WERI-Rb-1 (cell line): ENCODE results near the gene TBCA.
"Not testable (repeated sequence)": the region's sequence is repeated elsewhere in the genome, so short reads cannot be mapped to it uniquely, and the experiment has no call there.

Experiments
- DNase-seq: peaks from one replicate; pipeline ENCODE4 v3.0.0-alpha.2; 2020
- H3K27ac ChIP-seq: fragments of 250-450 bp; sonication (Bioruptor Pico); 2 replicates; pipeline ENCODE4 v1.5.1; 2020; ENCODE audit warnings: mild to moderate bottlenecking, moderate library complexity
- H3K27me3 ChIP-seq: fragments of 250-450 bp; sonication (Bioruptor Pico); 2 replicates; pipeline ENCODE4 v1.5.1; 2021; ENCODE audit warnings: mild to moderate bottlenecking, low read depth, moderate library complexity; ENCODE audit not compliant: insufficient read depth, severe bottlenecking
- H3K36me3 ChIP-seq: fragments of 250-450 bp; sonication (Bioruptor Pico); 2 replicates; pipeline ENCODE4 v1.5.1; 2020; ENCODE audit warnings: mild to moderate bottlenecking, moderate library complexity
- H3K4me3 ChIP-seq: 2 replicates; pipeline ENCODE4 v1.5.1; 2011; ENCODE audit warnings: low read depth, mild to moderate bottlenecking, control low read depth, low read length
- H3K9me3 ChIP-seq: fragments of 250-450 bp; sonication (Bioruptor Pico); 2 replicates; pipeline ENCODE4 v1.5.1; 2021; ENCODE audit warnings: mild to moderate bottlenecking, moderate library complexity; ENCODE audit not compliant: severe bottlenecking
- CTCF ChIP-seq: IDR thresholded peaks from 2 replicates; pipeline ENCODE4 v1.5.1; 2011; ENCODE audit warnings: low read depth, mild to moderate bottlenecking, control low read depth, inconsistent platforms, low read length

Gene TBCA

GRCh38 chr5:77719666-77720363 lies 56.3 kb downstream of the TBCA start:
- DNase-seq: no peak
- H3K4me3 ChIP-seq: no peak overlapping the region
- H3K9me3 ChIP-seq: no peaks in the 10 kb centered on the region
- no peaks in the 10 kb centered on the region for H3K27me3 ChIP-seq
- TF ChIP-seq CTCF: no peak
- no peaks in the 10 kb centered on the region for H3K36me3 ChIP-seq
- H3K27ac ChIP-seq: no peak overlapping the region

GRCh38 chr5:77718934-77719610 lies 57.1 kb downstream of the TBCA start:
- Histone ChIP-seq H3K4me3 (no peak overlapping the region), H3K36me3 (no peaks in the 10 kb centered on the region), H3K9me3 (no peaks in the 10 kb centered on the region), H3K27ac (no peak overlapping the region), H3K27me3 (no peaks in the 10 kb centered on the region)
- DNase-seq: no peak
- TF ChIP-seq CTCF: no peak

GRCh38 chr5:77709993-77710685 lies 66.0 kb downstream of the TBCA start:
- no peak for TF ChIP-seq CTCF
- Histone ChIP-seq H3K27me3 (no peaks in the 10 kb centered on the region), H3K9me3 (no peaks in the 10 kb centered on the region), H3K4me3 (no peak overlapping the region), H3K36me3 (peaks cover 27% of the 10 kb centered on the region), H3K27ac (no peak overlapping the region)
- no peak for DNase-seq

- TF ChIP-seq CTCF: no peak
- peaks cover 35% of the 10 kb centered on the region for H3K36me3 ChIP-seq
- no peak overlapping the region for H3K4me3 ChIP-seq
- no peaks in the 10 kb centered on the region for H3K9me3 ChIP-seq
- no peaks in the 10 kb centered on the region for H3K27me3 ChIP-seq
- no peak overlapping the region for H3K27ac ChIP-seq
- no peak for DNase-seq
These were observed 66.8 kb downstream of the TBCA start for GRCh38 chr5:77709340-77709739.

- Histone ChIP-seq H3K9me3 (no peaks in the 10 kb centered on the region), H3K36me3 (peaks cover 50% of the 10 kb centered on the region), H3K4me3 (no peak overlapping the region), H3K27ac (no peak overlapping the region), H3K27me3 (no peaks in the 10 kb centered on the region)
- no peak for DNase-seq
- no peak for TF ChIP-seq CTCF
These were observed 68.3 kb downstream of the TBCA start for GRCh38 chr5:77707791-77708190.

- peaks cover 34% of the 10 kb centered on the region for H3K36me3 ChIP-seq
- not testable (repeated sequence) for H3K9me3 ChIP-seq, H3K27ac ChIP-seq, H3K27me3 ChIP-seq, H3K4me3 ChIP-seq, DNase-seq
These were observed 76.6 kb downstream of the TBCA start for GRCh38 chr5:77699569-77699968.
